SK-N-MC (cell line): ENCODE measurements around the gene ICAM4.

Experiments used
- EZH2 ChIP-seq: fragments of 200-600 bp; sonication (generic); IDR thresholded peaks from one replicate; pipeline ENCODE4 v1.6.1; 2017; ENCODE audit warnings: antibody characterized with exemption
- POLR2AphosphoS5 ChIP-seq: IDR thresholded peaks from 2 replicates; pipeline ENCODE4 v1.6.1; 2012; ENCODE audit warnings: mild to moderate bottlenecking, low read depth, low read length, borderline replicate concordance

- TF ChIP-seq EZH2 (no peak), POLR2AphosphoS5 (peak; percentile 71)
Observed at GRCh38 chr19:10289167-10289835, 2.5 kb downstream of the ICAM4 start.
